ENCODE results near the gene CYB561D1.

Gene CYB561D1

DNA sequence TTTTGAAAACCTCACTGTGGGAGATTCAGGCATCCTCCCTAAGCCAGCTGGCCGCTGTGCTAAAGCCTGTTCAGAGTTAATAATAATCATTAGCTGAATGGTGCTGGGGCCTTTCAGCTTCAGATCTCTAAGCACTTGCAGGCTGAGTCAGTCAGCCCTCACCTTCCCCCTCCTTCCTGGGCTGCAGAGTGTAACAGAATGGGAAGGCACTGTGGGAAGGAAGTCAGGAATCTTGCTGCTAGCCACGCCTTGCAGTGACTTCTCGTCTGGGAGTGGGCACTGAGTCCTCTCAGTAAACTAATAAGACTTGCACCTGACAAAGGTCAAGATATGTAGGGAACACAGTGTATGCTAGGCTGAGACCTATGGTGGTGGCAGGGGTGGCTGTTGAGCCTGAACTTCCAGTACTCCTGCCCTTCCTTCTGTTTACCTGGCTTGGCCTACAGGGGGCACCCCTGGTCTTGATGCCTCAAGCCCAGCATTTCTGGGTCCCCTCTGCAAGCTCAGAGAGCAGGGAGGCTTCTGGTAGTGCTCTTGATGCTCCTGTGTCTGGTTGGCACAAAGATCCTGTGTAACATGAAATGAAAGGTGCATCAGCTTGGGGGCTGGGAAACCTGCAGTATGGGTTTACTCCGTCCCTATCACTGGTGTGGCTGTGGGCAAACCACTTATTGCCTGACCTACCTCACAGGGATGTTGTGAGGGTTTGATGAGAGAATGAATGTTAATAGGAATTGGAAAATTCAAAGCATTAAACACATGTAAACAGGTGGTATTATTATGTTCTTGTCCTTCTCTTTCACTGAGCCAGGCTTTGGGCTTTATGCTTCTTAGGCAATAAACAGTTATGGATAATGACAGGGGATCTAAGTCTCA, 6.0 kb downstream of the CYB561D1 start:
- in situ Hi-C loops (cut with MboI; ENCODE audit: low sequenced_read_pairs), result loop anchor here (5.0 kb wide), 1 partner anchor 32 kb away; no protein-coding TSS in a partner anchor

DNA sequence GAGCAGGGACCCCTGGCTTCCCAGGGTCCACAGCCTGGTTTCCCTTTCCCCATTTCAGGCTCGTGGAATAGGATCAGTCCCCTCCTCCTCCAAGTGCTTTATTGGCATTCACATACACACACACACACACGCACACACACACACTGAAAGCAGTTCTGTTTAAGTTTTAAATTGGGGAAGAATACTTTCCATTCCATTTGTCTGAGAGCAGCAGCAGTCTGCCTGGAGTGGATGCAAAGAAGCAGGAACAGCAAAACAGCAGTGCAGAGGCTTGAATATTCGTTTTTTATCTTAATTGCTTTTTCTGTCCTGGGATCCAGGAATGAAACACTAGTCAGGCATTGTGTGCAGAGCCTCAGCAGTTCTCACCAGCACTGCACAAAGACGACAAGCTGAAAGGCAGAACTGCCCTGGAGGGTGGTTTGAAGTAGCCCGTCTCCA, 7.1 kb downstream of the CYB561D1 start:
- in situ Hi-C loops (cut with MboI; ENCODE audit: low sequenced_read_pairs), result no loop called here

DNA sequence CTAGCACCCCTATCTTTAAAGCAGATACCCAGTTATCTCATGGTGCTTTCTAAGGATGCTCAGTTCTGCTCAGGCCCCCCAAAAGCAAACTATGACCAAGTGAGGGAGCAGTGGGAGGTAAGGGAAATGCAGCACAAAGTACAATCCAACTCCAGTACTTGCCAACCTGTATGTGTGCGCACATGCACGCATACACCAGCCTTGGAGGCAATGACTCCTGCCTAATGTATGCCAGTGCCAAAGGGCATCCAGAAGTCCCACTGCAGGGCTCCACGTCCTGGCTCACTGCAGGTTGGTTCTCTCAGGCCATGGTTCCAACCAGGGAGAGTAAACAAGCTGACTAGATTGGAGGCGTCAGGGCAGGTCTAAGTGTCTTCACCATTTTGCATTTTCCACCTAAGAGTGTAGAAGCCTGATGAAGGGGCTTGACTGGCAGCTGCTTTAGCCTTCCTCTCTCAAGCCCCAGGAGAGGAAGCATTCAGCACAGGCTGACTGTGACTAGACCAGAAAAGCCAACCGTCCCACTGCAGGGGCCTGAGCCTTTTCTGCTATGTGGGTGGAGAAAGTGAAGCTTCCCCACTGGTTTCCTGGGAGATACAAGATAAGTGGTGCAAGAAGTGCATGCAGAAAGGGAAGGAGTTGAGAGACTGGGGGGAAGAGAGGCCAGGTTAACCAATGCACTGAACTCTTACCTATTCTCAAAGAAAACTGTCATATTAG, 7.9 kb downstream of the CYB561D1 start:
- in situ Hi-C loops (cut with MboI; ENCODE audit: low sequenced_read_pairs), result no loop called here

DNA sequence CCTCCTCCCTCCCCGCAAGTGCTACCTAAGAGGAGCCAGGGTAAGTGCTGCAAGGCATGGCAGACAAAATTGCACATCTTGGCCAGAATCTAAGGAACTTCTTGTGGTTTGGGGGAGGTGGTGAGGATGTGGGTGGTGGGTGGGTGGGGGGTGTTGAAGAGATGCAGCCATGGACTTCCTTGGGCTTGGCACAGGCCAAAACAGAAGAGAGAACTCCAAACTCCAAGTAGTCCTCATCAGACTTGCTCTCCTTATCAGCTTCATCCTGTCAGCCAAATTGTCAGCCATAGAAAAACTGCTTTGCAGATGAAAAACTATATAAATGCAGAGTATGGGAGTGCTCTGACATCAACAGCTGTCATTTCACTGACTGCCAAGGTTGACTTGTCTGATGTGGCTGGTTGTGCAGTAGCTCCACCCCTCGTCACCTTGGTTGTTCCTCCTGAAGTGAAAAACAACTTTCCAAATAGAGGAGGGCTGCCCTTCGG, 8.5 kb downstream of the CYB561D1 start:
- in situ Hi-C loops (cut with MboI; ENCODE audit: low sequenced_read_pairs), result no loop called here

DNA sequence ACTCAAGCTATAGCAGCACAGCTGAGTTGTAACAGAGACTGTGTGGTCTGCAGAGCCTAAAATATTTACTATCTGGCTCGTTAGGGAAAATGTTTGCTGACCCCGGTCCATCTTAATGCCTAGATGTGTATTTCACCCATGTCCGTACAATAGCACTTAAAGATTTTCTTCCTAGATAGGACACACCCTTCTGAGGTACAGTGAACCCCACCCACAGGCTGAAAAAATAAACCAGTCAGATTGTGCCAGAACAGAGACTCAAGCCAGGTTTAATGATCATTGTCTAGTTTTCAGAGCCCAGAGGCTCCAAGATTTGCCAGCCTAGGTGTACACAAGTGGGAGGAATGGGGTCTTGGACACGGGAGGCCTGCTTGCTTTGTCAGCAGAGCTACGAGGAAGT, 10.0 kb downstream of the CYB561D1 start:
- in situ Hi-C loops (cut with MboI; ENCODE audit: low sequenced_read_pairs), result no loop called here

DNA sequence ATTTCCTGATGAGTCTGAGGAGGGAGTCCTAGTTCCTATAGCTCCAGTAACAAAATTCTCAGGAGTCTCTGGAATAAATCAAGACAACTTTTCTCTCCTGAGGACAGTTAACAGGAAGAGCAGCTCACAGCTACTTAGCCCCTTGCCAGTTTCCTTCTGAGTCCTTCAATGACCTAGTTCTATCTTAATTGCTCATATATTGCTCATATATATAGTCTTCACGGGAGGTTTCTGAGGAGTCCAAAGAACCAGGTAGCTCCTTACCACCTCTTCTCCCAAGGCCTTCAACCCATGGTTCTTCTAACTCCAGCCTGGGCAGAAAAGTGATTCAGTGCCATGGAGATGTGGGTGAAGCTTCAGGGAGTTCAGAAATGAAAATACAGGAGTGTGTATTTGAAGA, 11.1 kb downstream of the CYB561D1 start:
- in situ Hi-C loops (cut with MboI; ENCODE audit: low sequenced_read_pairs), result no loop called here

DNA sequence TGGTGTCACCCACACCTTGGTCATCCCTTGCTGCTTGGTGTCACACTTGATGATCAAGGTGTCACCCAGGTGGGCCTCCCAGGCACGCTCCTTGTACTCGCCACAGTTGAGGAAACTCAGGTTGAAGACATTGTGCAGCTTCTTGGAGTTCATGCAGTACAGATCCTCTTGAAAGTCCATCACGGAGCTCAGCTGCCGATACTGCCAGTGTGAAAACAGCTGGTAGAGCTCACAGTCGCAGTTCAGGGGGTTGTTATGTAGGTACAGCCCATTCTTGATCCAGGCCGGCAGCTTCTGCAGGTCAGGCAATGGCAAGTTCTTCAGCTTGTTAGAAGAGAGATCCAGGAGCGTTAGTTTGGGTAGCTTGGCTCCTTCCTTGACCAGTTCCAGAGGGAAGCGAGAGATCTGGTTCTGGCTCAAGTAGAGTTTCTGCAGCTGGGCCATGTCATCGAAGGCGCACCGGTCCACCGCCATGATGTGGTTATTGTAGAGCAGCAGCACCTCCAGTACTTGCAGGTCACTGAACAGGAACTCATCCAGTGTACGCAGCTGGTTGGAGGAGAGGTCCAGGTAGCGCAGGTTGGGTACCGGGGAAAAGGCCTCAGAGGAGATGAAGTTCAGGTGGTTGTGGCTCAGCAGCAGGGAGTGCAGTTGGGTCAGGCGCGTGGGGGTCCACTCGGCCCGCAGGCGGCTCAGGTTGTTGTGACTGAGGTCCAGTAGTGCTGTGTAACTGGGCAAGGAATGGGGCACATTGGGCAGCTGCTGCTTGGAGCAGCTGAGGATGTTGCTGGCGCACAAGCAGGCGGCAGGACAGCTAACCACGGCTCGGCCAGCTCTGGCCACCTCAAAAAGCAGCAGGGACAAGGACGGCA, 14.3 kb downstream of the CYB561D1 start:
- in situ Hi-C loops (cut with MboI; ENCODE audit: low sequenced_read_pairs), result no loop called here

DNA sequence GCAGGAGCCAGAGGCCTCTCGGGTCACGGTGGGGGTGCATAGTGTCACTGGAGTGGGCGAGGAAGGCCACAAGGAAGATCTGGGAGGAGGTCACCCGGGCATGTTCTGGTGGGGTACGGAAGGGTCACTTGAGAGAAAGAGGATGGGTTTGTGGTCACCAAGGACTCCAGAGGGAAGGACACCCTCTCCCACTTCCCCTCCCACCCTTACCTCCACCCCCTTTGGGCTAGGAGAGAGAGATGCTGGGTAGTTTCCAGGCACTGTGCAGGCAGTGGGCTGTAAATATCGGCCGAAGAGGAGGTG, 14.9 kb downstream of the CYB561D1 start:
- in situ Hi-C loops (cut with MboI; ENCODE audit: low sequenced_read_pairs), result no loop called here

DNA sequence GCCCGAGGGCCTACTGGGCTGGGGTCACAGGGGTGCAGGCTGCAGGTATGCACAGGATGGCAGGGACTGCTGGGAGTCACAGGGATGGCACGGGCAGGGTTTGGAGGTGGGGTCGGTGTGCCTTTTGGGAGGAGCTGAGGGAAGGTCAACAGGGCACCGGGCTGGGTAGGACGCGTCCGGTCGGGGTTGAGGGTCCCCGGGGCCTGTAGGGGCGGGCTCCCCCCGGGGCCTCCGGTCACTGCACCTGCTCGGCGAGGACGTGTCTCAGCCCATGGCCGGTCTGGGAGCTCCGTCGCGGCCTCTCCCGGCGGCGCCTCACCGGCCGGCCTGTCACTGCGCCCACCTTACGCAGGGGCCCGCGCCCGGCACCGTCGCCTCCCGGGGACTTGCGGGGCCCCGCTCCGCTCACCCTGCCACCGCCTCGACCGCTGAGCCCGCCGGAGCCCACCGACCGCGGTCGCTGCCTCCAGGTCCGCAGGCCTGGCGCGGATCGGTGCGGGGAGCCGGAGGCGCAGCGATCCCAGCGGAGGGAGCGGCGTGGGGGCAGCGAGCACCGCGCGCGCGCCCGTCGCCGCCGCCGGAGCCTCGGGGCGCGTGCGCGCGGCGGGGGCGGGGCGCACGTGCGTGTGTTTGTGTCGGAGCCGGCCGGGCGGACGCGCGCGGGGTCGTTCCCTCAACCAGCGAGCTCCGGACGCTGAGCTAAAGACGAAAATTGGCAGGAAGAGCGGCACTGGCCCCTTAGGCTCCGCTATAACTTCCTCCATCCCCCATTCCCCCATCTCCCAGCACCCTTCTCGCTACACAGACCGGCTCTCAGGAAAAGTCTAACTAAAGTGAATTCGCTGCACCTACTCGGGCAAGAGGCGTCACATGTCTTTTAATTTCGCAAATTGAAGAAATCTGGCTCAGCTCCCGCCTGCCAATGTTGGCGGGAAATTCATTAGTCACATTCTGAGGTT, 15.6 kb downstream of the CYB561D1 start, which contains the start of gene AMIGO1:
AMIGO1 (minus strand) TSS at position 552 of the 959 bp plus-strand sequence. CDS start 815 bp downstream, outside the sequence.
- in situ Hi-C loops (cut with MboI; ENCODE audit: low sequenced_read_pairs), result no loop called here

DNA sequence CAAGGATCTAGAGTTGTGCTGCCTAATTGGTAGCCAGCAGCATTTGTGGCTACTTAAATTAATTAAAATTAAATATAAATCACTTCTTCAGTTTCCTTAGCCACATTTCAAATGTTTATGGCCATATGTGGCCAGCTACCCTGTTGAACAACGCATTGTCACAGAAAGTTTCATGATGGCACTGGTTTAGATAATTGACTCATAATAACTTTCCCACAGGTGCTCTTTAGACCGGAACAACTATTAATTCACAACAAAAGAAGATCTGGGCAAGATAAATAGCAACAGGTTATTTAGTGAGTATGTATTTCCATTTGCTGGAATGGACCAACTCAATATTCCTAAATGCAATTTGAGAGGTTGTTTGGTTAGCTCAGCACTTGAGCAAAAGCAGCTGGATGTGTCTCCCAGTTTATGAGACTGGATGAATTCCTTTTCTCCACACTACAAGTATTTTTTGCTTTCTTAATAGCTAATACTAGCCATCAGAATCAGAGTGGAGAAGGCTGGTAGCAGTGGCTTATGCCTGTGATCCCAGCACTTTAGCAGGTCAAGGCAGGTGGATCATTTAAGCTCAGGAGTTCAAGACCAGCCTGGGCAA, 19.3 kb downstream of the CYB561D1 start:
- in situ Hi-C loops (cut with MboI; ENCODE audit: low sequenced_read_pairs), result no loop called here

DNA sequence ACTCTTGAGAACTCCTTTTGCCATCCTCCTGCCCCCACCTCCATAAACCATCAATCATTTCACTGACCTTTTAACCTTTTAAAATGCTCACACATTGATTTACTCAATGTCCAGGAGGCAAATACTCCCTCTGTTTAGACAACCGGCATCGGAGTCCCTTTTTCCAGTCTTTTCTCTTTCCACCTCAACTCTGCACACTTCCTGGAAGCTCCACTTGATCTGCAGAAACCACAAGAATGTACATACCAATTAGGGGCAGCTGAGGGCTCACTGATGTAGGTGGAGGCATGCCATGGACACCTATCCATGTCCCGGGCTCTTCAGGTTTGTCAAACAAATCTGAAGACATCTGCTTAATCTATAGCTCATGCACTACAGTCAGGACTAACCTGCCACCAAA, 21.0 kb downstream of the CYB561D1 start:
- in situ Hi-C loops (cut with MboI; ENCODE audit: low sequenced_read_pairs), result no loop called here

DNA sequence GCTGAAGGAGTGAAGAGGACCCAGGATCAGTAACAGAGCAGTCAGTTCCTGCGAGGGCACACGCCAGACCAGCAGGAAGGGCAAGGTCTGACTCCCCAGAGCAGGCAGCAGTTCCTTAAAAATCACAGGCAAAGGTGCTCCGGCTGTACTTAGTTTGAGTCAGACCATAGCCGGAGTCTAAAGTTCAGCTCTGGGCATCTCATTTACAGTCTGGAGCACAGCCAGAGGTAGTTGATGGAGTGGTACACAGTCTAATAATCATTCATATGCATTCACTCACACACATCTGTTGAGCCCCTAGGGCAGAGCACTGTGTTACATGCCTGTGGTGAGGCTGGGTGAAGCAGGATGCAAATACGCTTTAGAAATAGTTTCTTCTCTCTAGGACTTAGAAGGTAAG, 23.0 kb downstream of the CYB561D1 start:
- in situ Hi-C loops (cut with MboI; ENCODE audit: low sequenced_read_pairs), result no loop called here

DNA sequence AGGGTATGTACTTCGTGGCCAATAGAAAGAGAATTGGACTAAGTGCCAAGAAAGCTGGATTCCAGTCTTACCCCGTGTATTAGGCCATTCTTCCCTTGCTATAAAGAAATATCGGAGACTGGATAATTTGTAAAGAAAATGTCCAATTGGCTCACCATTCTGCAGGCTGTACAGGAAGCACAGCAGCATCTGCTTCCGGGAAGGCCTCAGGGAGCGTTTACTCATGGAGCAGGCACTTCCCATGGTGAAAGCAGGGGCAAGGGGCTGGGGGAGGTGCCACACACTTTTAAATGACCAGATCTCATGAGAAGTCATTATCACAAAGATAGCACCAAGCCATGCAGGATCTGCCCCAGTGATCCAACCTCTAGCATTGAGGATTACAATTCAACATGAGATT, 23.4 kb downstream of the CYB561D1 start:
- in situ Hi-C loops (cut with MboI; ENCODE audit: low sequenced_read_pairs), result no loop called here

DNA sequence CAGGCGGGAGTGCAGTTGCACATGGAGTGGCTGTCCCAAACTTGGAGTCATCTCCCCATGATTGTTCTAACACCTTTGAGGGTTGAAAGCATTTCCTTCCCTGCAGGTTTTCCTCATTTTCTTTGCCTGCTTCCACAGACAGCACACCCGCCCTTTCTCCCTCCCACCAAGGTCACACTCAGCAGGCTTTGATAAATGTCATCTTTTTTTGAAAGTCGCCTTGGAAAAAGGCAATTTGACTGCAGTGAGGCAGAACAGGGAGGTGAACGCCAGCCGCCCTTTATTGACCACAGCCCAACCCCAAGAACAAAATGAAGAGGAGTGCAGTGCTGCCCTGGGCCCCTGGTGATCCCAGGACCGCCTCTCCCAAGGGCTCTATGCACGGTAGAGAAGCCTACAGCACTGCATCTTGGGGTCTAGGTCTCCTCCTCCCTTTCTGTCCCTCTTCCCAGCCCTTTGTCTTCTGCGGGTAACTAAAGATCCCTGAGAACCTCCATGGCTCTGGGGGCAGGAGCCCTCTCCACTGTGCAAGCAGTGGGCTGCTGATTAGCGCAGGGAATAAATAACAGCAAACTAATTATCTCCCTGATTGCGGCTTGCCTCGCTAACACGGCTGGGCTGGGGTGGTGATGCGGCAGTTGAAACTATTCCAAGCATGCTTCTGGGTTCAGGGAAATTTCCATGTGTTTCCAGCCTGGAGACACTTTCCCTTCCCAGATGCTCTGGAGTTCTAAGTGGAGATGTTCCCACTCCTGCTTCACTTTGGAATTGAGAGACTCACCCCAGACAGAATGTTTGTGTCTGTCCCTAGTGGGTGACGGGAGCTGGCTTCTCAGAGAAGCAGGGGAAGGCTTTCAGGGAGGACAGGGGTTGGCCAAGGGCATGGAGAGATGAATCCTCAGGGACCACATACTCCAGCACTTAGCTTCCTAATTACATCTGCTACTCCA, 27.4 kb downstream of the CYB561D1 start:
- in situ Hi-C loops (cut with MboI; ENCODE audit: low sequenced_read_pairs), result no loop called here

DNA sequence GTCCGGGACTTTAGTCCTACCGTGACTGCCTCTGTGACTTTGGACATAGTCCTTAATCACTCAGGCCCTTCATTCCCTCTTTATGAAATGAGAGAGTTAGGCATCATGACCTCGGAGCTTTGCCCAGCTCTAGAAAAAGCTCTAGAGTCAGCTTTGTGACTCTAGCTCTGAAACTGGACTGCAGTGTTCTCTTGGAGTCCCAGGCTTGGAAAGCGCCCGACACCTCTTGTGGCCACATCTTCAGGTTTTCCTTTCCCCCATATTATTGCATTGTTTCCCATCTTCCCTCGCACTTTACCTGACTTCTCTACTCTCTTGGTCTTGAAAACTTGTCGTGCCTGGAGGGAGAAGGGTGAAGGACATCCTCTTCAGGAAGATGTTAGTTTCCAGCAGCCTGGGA, 28.1 kb downstream of the CYB561D1 start:
- in situ Hi-C loops (cut with MboI; ENCODE audit: low sequenced_read_pairs), result no loop called here

DNA sequence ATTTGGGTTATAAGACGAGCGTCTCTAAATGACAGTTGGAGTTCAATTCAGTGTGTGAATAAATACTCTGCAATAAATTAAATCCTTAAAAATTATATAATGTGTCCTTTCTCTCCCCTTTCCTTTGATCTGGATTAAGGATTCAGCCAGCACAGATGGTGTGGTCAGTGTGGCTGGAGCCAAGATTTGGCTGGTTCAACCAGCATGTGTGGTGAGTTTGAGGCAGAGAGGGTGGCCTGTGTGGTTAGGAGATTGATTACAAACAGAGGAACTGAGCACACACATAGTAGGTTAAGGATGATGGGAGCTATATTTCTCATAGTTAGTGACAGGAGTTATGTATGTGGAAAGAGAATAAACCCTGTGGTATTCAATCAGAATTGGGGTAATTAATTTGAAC, 29.8 kb downstream of the CYB561D1 start:
- in situ Hi-C loops (cut with MboI; ENCODE audit: low sequenced_read_pairs), result no loop called here

DNA sequence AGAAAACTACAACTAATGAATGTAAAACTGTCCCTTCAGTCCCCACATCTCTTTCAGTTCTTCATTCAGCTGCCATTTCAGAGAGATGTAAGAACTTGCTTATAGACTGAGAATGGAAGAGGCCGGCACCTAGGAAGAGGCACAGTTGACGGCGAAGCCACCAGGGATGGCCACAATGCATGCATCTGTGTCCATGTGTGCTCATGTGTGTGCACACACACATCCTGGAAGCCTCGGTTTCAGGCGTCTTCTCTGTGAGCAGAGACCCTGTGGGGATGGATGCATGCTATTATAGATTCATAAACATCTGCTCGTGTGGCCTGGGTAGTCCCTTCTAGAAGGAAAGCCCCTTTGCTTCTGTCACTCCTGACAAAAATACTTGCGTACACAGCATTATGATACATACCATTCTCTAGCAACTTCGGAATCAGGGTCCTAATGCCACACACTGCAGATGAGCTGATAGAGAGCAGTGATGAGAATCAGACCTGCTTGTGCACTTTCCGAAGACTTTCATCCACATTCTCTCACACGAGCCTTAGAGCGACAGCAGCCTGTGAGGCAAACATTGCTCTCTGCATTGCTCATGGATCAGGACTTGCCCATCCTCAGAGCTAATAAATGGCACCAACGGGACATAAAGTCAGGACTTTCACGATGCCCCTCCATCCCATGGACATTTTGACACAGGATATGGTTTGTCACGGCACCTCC, 33.4 kb downstream of the CYB561D1 start:
- in situ Hi-C loops (cut with MboI; ENCODE audit: low sequenced_read_pairs), result no loop called here
